Mucosa of rectum (tissue), 2 donors: ENCODE measurements around the gene ZSCAN30.

Experiments used
- H3K27ac ChIP-seq, 2 donors: one replicate each; pipeline ENCODE4 v1.7.0; 2013; ENCODE audit warnings: inconsistent platforms in 2 of 2, low read depth in 2 of 2, low read length in 2 of 2
- H3K27me3 ChIP-seq, 2 donors: one replicate each; pipeline ENCODE4 v1.7.0; 2013; ENCODE audit warnings: low read length in 2 of 2; ENCODE audit not compliant: control insufficient read depth in 2 of 2, insufficient read depth in 2 of 2
- H3K36me3 ChIP-seq, 2 donors: one replicate each; pipeline ENCODE4 v1.7.0; 2013; ENCODE audit warnings: low read length in 2 of 2; ENCODE audit not compliant: control insufficient read depth in 2 of 2, insufficient read depth in 2 of 2
- H3K4me1 ChIP-seq, 2 donors: one replicate each; pipeline ENCODE4 v1.7.0; 2013; ENCODE audit warnings: low read length in 2 of 2, mild to moderate bottlenecking in 1 of 2; ENCODE audit not compliant: control insufficient read depth in 2 of 2, insufficient read depth in 2 of 2
- H3K4me3 ChIP-seq, 2 donors: one replicate each; pipeline ENCODE4 v1.7.0; 2013; ENCODE audit warnings: low read length in 2 of 2
- H3K9ac ChIP-seq, 2 donors: one replicate each; pipeline ENCODE4 v1.7.0; 2013; ENCODE audit warnings: low read length in 2 of 2, low read depth in 1 of 2, mild to moderate bottlenecking in 1 of 2
- H3K9me3 ChIP-seq, 2 donors: one replicate each; pipeline ENCODE4 v1.7.0; 2013; ENCODE audit warnings: low read length in 2 of 2; ENCODE audit not compliant: control insufficient read depth in 2 of 2
- donor health status: healthy.
- donor health status: Normal muscosa, but diverticular disease.

Gene ZSCAN30

GRCh38 chr18:35283923-35284794 is 5.9 kb downstream of the ZSCAN30 start:
- H3K4me3 ChIP-seq: no peak overlapping the region
- peaks cover under 1 to 2% of the 10 kb centered on the region in 2 donors for H3K4me1 ChIP-seq
- H3K9me3 ChIP-seq: no peaks in the 10 kb centered on the region
- peaks cover 0 to 8% of the 10 kb centered on the region in 2 donors for H3K36me3 ChIP-seq
- H3K27ac ChIP-seq: no peak overlapping the region
- H3K9ac ChIP-seq: no peak overlapping the region
- H3K27me3 ChIP-seq: no peaks in the 10 kb centered on the region

- peaks cover 0 to 2% of the 10 kb centered on the region in 2 donors for H3K4me1 ChIP-seq
- no peak overlapping the region for H3K27ac ChIP-seq
- no peak overlapping the region for H3K4me3 ChIP-seq
- H3K36me3 ChIP-seq: peaks cover 0 to 8% of the 10 kb centered on the region in 2 donors
- peaks cover 0 to 2% of the 10 kb centered on the region in 2 donors for H3K9me3 ChIP-seq
- H3K27me3 ChIP-seq: no peaks in the 10 kb centered on the region
- H3K9ac ChIP-seq: no peak overlapping the region
Observed at GRCh38 chr18:35282353-35282752, 7.7 kb downstream of the ZSCAN30 start.

- H3K27me3 ChIP-seq: no peaks in the 10 kb centered on the region
- no peak overlapping the region for H3K9ac ChIP-seq
- H3K4me3 ChIP-seq: no peak overlapping the region
- H3K4me1 ChIP-seq: peaks cover 0 to 2% of the 10 kb centered on the region in 2 donors
- H3K36me3 ChIP-seq: peaks cover 0 to 5% of the 10 kb centered on the region in 2 donors
- no peak overlapping the region for H3K27ac ChIP-seq
- H3K9me3 ChIP-seq: peaks cover 0 to 2% of the 10 kb centered on the region in 2 donors
Observed at GRCh38 chr18:35278969-35279368, 11.1 kb downstream of the ZSCAN30 start.

GRCh38 chr18:35278085-35278484 is 11.9 kb downstream of the ZSCAN30 start:
- Histone ChIP-seq H3K27ac (no peak overlapping the region), H3K4me3 (no peak overlapping the region), H3K9me3 (peaks cover 0 to 2% of the 10 kb centered on the region in 2 donors), H3K4me1 (peaks cover 0 to 2% of the 10 kb centered on the region in 2 donors), H3K27me3 (no peaks in the 10 kb centered on the region), H3K36me3 (no peaks in the 10 kb centered on the region), H3K9ac (no peak overlapping the region)

GRCh38 chr18:35277633-35278032 is 12.4 kb downstream of the ZSCAN30 start:
- Histone ChIP-seq H3K4me3 (no peak overlapping the region), H3K9ac (no peak overlapping the region), H3K36me3 (no peaks in the 10 kb centered on the region)

GRCh38 chr18:35276267-35276666 is 13.8 kb downstream of the ZSCAN30 start:
- Histone ChIP-seq H3K36me3 (no peaks in the 10 kb centered on the region), H3K9me3 (peaks cover 0 to 2% of the 10 kb centered on the region in 2 donors), H3K4me1 (no peaks in the 10 kb centered on the region)

More at GRCh38 chr18:35277633-35278032, 12.4 kb downstream of the ZSCAN30 start:
- Histone ChIP-seq H3K27me3 (no peaks in the 10 kb centered on the region), H3K27ac (no peak overlapping the region), H3K4me1 (peaks cover 0 to 2% of the 10 kb centered on the region in 2 donors), H3K9me3 (peaks cover 0 to 2% of the 10 kb centered on the region in 2 donors)

GRCh38 chr18:35271656-35272055 is 18.4 kb downstream of the ZSCAN30 start:
- Histone ChIP-seq H3K4me3 (no peak overlapping the region), H3K36me3 (no peaks in the 10 kb centered on the region), H3K27ac (no peak overlapping the region), H3K4me1 (no peaks in the 10 kb centered on the region), H3K9me3 (no peaks in the 10 kb centered on the region), H3K9ac (no peak overlapping the region), H3K27me3 (no peaks in the 10 kb centered on the region)

More at GRCh38 chr18:35276267-35276666, 13.8 kb downstream of the ZSCAN30 start:
- H3K27ac ChIP-seq: no peak overlapping the region
- H3K4me3 ChIP-seq: no peak overlapping the region
- H3K27me3 ChIP-seq: no peaks in the 10 kb centered on the region
- no peak overlapping the region for H3K9ac ChIP-seq

- Histone ChIP-seq H3K9ac (no peak overlapping the region), H3K36me3 (no peaks in the 10 kb centered on the region), H3K4me3 (no peak overlapping the region), H3K9me3 (no peaks in the 10 kb centered on the region), H3K27ac (no peak overlapping the region), H3K27me3 (no peaks in the 10 kb centered on the region), H3K4me1 (no peaks in the 10 kb centered on the region)
Observed at GRCh38 chr18:35268821-35269220, 21.2 kb downstream of the ZSCAN30 start.

GRCh38 chr18:35267809-35268208 is 22.2 kb downstream of the ZSCAN30 start:
- peaks cover 0 to 4% of the 10 kb centered on the region in 2 donors for H3K36me3 ChIP-seq
- peak overlapping the region in 1 of 2 donors; percentile 3 for H3K9ac ChIP-seq
- H3K27me3 ChIP-seq: no peaks in the 10 kb centered on the region
- peak overlapping the region; percentile 73 to 75 for H3K4me3 ChIP-seq
- H3K4me1 ChIP-seq: no peaks in the 10 kb centered on the region
- no peak overlapping the region for H3K27ac ChIP-seq
- H3K9me3 ChIP-seq: no peaks in the 10 kb centered on the region

- no peaks in the 10 kb centered on the region for H3K27me3 ChIP-seq
- peak overlapping the region; percentile 27 to 64 for H3K9ac ChIP-seq
- H3K9me3 ChIP-seq: no peaks in the 10 kb centered on the region
Observed at GRCh38 chr18:35267161-35267651, 22.8 kb downstream of the ZSCAN30 start.

More at GRCh38 chr18:35267161-35267651, 22.8 kb downstream of the ZSCAN30 start:
- peak overlapping the region; percentile 67 to 80 for H3K27ac ChIP-seq
- H3K4me3 ChIP-seq: peak overlapping the region; percentile 73 to 75
- no peaks in the 10 kb centered on the region for H3K4me1 ChIP-seq
- peaks cover 3 to 4% of the 10 kb centered on the region in 2 donors for H3K36me3 ChIP-seq
